Fibroblast of mammary gland (primary cell): ENCODE measurements around the gene SNX19.

ENCODE experiments used
- DNase-seq: peaks from one replicate; pipeline ENCODE4 v3.0.0-alpha.2; 2010; ENCODE audit warnings: low read depth
- H3K4me3 ChIP-seq: 2 replicates; pipeline ENCODE4 v1.5.1; 2011; ENCODE audit warnings: low read depth, mild to moderate bottlenecking, low read length, moderate library complexity; ENCODE audit not compliant: control insufficient read depth
- TF ChIP-seq, protein P1 (sequence below): conservative IDR thresholded peaks from 2 replicates; pipeline ENCODE4 v1.5.1; 2011; ENCODE audit warnings: low read depth, low read length, inconsistent platforms; ENCODE audit not compliant: control insufficient read depth, insufficient read depth

The SNX19 gene

DNA sequence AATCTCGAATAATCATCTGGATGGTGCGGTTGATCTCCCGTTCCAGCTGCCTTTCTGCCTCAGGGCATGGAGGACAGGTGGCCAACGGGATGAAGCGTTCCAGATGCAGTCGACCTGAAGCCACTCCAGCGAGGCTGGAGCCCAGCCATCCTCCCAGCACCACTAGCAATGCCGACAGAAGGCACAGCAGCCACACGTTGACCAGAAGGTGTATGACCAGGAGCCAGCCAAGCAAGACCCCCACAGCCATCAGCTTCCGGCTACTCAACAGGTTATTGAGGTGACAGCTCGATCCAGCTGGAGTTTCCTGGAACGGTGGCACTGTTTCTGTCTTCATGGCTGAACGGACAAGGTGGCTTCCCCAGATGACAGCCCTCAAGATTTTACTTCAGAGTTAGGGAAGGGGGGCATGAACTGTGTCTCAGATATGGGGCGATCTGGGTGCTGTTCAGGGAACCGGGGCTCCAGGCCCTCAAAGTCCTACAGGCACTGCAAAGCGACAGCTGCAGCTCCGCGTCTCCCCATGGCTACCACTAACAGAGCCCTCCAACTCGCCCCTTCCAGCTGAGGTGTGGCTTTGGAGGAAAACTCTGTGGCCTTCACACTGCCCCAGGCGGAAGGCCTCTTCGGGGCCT is 559 bp downstream of the SNX19 start:
- TF ChIP-seq, protein P1, sequence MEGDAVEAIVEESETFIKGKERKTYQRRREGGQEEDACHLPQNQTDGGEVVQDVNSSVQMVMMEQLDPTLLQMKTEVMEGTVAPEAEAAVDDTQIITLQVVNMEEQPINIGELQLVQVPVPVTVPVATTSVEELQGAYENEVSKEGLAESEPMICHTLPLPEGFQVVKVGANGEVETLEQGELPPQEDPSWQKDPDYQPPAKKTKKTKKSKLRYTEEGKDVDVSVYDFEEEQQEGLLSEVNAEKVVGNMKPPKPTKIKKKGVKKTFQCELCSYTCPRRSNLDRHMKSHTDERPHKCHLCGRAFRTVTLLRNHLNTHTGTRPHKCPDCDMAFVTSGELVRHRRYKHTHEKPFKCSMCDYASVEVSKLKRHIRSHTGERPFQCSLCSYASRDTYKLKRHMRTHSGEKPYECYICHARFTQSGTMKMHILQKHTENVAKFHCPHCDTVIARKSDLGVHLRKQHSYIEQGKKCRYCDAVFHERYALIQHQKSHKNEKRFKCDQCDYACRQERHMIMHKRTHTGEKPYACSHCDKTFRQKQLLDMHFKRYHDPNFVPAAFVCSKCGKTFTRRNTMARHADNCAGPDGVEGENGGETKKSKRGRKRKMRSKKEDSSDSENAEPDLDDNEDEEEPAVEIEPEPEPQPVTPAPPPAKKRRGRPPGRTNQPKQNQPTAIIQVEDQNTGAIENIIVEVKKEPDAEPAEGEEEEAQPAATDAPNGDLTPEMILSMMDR: no peak
- DNase-seq: no peak
- H3K4me3 ChIP-seq: peak overlapping the region; percentile 83

DNA sequence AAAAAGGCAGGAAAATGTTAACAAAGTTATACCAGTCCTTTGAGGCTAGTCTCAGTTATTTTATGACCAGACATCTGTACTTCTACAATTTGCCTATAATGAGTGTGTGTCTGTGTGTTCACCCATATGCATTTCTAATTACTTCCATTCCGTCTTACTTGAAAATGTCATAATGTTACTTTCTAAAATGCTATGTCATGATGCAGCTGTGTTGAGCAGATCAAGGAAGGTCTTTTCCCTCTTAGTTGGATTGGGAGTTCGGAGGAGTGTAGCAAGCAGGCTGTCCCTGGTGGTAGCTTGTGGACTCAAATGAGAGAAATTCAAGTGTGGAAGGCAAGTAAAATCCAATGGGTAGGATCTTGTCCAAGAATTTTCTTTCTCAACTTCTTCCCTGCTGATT is 3.0 kb downstream of the SNX19 start:
- H3K4me3 ChIP-seq: no peak overlapping the region

DNA sequence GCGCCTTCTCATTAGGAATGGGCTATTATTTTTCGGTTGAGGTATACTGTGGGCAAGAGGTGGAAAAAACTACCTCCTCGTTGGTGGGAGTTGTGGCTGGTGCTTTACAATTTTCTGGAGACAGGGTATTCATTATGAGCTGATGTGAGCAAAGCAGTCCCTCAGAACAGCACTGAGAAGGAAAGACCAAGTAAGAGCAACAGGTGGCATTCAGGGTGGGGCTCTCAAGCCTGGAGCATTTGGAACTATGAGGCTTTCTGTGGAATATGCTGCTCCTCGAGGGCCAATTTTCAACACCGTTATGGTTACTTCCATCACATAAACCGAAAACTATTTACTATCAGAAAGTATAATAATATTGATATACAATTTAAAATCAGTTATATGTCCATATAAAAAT is 3.7 kb downstream of the SNX19 start:
- no peak for DNase-seq
- TF ChIP-seq, protein P1: no peak
- H3K4me3 ChIP-seq: no peak overlapping the region

More for the DNA sequence above, 3.0 kb downstream of the SNX19 start:
- TF ChIP-seq, protein P1: no peak
- DNase-seq: no peak

DNA sequence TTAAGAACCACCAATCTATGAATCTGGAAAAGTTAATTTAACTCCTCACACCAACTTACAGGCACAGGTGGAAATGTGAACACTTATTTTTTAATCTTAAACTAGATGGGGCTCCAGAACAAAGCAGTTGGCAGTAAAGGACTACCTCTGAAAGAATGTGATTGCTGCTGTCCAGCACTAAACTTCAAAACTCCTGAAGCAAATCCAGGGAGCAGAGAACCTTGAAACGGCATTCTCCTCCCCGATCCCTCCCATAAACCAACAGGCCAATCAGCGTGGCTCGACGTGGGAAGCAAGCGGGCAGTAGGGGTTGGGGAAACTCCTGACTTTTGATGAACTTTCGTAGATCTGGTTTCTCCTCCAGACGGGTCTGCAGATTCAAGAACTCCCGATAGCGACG is 5.0 kb downstream of the SNX19 start:
- TF ChIP-seq, protein P1: no peak
- no peak overlapping the region for H3K4me3 ChIP-seq
- DNase-seq: no peak

DNA sequence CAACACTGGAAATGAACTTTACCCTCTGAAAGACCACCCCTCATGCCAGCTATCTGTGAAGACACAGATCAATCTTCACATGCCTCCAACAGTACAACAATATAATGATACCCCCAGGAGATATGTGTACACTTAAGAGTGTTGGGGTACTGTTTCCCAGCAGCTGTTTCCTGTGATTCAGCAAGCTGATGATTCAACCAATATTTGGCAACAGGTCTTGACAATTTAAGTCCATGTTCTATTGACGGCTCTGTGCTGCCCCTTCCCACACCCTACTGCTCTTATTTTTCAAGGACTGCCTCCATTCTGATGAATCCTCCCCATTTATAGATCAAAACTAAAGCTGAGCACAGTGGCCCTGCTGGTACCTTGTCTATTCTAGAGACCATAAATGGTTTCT is 6.6 kb downstream of the SNX19 start:
- TF ChIP-seq, protein P1: no peak
- H3K4me3 ChIP-seq: no peak overlapping the region
- peak; percentile 87 for DNase-seq

DNA sequence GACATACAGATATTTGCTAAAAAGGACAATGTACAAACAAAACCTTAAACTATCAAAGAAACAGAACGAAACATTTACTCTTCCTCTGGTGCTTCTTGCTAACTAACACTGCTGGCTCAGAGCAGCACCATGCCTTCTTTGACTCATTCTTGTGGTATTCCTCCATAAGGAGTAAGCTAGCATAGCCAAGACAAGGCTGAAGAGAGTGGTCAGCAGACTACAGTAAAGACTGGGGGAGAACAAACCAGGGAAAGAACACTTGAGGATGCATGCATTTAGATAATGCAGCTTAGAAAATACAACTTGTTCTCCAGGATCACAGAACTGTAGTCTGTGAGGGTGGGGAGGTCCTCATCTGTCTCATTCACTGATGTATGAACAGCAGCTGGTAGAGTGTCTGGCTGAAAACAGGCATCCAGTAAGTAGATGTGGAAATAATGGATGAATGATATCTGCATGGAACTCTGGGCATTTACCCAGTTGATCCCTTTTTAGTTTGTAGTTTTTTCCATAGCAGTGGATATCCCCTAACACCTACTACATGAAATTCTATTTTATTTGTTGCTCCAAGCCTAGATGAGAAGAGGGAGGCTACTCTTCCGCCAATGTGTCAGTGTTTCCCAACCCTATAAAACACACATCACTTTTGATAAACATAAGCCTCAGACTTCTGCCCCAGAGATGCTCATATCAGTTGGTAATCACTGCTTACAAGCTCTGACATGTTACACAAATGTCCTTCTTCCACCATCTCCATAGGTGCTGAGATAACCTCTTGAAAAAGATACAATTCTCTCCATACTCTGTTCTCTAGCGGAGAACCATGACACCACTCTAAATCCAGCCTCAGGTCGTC is 7.3 kb downstream of the SNX19 start:
- TF ChIP-seq, protein P1: no peak
- peak; percentile 82 for DNase-seq
- H3K4me3 ChIP-seq: no peak overlapping the region

DNA sequence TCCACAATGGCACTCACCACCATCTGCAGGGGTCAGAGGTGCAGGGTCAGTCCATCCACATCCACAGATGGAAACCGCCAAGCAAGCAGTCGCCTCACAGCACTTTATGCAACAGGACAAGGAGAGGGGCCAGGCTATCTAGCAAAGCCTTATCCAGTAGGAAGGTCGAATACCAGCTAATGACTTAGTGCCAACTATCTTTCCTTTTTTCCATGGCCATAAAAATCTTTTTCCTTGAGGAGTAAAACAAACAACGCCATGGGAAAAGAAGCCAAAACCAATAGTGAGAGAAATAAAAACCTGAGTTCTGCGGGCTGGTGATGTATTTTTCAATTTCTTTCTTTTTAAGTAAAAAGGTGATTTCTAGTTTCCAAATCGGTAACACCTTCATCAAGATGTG is 8.2 kb downstream of the SNX19 start:
- no peak overlapping the region for H3K4me3 ChIP-seq
- TF ChIP-seq, protein P1: no peak
- DNase-seq: no peak
